NCI-H774 (cell line): ENCODE results near the gene ARID3C.
A peak's percentile ranks its signal among the peaks of the same experiment; 100 is the strongest.

Experiments used
- DNase-seq: peaks from one replicate; lab custom pipeline; 2025; lab: John Stamatoyannopoulos, UW

ARID3C gene

DNA sequence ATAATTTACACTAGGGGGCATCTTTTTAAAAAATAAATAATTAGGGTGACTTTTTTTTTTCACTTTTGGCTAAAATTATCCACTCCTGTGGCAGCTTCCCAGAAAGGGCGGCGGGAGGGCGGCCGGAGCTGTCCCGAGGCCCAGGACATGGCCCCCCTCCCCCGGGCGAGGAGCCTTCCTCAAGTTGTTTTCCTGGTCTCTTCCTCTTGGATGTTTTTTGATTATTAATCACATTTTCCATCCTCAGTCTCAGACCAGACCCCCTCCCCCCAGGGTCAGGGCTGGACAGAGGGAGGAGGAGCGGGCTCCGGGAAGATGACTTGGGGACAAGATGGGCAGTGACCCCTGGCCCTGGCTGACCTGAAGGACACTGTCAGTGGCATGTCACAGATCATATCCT is 34.7 kb downstream of the ARID3C start:
- DNase-seq: no peak

DNA sequence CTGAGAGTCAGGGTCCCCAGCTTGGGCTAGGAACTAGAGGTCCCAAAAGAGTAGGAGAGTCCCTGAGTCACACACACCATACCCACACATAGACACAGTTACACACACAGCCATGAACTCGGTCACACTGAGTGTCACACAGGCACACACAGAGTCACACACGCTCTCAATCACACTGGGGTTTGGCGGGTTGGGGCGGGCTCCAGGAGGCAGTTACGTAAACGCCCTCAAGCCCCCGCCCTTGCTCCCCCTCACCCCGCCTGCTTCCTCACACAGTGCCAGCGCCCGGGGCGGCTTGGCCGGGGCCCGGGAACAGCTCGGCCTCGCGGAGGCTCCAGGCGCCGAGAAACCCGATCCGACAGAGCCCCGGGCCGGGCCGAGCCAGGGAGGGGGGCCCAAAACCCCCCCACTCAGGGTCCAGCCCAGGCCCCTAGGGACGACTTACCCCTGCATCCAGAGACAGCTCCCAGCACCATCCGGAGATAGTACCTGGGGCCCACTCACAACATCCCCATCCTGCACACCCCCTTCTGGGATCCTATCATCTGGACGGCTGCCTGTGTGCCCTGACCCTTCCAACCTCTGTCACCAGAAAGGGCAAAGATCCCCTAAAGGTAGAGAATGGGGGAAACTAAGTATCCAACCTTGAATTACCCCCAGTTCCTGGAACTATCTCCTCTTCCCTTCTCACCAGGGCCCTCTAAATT is 35.8 kb downstream of the ARID3C start:
- DNase-seq: no peak

DNA sequence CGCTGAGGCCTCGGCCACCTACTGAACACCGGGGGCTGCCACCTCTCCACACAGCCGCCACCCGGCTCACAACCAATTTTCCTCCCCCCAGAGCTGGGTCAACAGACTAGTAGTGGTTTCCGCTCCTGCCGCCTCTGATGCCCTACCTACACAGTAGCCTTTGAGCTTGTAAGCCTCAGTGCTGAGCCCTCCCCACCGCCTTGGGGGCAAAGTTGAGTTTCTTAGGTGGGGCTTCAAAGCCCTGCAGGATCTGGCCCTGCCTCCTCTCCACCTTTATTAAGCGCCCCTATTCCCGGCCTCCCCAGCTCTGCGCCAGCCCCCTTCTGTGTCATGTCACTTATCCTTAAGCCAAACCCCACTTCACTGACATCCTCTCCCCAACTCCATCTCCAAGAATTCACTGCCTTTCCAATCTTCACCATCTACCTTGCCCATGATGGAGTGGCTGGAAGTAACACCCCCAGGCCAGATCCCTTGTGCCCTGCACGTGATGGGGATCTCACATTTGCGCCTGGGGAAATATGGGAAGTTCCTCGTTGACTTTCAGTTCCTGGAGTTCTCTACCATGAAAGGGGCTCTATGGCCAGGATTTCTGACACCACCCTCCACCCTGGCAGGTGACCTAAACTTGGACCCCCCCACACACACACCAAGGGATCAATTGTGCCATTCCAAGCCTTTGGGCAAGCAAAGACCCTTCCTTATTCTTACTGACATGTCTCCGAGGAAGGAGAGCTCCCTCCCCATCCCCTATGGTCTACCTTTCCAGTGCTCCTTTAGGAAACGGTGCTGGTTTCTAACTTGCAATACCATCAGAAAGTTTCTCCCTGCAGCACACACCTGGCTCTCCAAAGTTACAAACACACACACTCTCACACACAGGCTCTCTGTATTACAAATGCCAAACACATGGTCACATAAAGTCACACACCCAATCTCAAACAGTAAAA is 36.7 kb downstream of the ARID3C start:
- DNase-seq: no peak

DNA sequence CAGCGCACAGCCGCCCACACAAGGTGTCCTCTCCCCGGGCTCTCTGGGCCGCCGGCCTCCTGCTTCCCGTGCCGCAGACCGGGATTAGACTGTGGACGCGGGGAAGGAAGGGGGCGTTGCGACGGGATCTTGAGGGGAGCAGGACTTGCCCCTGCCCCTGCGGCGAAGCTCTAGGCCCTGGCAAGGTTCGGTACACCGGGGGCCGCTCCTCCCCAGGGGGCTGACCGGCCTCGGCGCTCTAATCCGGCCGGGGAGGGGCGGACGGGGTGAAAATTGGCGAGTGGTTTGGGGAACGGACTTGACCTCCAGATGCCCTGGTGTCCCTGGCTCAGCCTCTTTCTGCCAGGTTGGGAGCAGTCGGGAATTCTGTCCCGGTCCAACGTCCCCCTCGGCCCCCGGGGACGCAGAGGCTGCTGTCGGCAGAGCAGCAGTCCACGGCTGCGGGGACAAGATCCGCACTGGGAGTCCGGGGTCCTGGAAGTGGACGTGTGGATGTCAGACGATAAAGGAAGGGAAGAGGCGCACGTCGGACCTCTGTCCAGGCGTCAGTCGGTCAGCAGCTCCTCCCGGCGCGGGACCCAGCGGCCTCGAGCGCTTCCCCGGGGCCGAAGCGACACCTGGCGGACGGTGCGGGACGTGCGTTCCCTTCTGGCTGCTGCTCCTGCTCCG is 37.5 kb downstream of the ARID3C start:
- peak; percentile 45 for DNase-seq

DNA sequence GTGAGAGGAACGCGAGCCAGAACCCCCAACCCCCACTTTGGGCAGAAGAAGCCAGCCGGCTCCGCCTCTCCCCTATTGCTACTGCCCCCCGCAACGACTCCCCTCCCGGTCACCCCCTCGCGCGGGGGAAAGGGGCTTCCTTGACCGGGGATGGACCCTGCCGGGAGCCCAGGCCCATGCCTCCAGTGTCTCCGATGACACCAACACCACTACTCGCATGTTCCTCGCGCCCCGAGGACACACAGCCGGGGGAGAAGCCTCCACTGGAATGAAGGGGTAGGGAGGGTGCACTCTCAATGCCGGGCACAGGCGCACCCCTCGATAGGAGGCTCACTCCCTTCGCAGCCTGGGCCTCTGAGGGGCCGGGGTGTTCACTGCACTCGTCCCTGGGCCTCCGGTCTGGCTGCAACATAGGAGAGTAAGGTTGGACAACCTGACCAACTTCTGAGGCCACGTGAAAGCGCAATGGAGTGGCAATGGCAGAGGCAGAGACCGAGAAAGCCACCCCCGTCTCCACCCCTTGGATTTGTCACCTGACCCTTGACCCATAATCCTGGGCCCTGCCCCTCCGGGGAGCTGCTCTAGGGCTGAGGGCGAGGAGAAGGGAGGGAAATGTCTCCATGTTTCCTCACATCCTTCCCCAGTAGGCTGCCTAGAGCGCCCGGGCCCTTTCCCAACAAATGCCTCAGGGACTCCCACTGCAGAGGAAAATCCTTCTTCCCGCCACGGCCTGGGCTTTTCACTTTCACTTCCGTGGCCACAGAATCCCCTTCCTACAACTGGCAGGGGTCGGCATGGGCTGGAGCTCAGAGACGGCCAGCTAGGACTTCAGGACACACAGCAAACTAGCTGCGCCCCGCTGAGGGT is 38.3 kb downstream of the ARID3C start:
- DNase-seq: no peak

DNA sequence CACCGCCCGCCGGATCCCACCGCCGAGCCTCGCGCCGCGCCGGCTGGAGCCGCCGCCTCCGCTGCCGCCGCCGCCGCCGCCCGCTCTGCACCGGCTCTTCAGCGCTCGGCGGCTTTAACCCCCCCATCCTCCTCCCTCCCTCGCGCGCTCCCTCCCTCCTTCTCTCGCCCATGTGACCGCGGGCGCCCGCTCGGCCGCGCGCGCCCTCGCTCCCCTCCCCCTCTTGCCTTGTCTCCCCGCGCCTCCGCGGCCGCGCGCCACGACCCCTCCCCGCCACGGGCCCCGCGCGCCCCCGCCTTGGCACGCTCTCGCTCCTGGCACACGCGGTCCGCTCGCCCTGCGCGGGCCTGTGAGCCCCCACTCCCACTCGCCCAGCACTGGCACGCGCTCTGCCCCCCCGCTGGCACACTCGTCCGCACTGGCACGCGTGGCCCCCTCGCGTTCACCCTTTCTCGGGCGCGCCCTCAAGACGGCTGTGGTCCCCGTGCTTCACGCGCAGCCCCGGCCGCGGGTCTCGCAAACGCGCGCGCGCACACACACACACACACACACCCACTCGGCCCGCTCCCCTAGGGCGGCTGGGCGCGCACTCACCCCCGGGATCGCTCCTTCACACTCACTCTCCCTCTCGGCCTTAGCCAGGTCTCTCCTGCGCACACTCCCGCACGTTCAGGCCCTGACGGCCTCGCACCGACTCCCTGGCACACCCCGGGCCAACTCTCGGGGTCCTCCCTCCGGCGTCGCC is 39.1 kb downstream of the ARID3C start, which contains the start of gene CNTFR:
Gene CNTFR, minus strand, starts transcription at position 89 of the 745 bp plus-strand sequence. CDS start 20,743 bp downstream, outside the sequence.
- no peak for DNase-seq

DNA sequence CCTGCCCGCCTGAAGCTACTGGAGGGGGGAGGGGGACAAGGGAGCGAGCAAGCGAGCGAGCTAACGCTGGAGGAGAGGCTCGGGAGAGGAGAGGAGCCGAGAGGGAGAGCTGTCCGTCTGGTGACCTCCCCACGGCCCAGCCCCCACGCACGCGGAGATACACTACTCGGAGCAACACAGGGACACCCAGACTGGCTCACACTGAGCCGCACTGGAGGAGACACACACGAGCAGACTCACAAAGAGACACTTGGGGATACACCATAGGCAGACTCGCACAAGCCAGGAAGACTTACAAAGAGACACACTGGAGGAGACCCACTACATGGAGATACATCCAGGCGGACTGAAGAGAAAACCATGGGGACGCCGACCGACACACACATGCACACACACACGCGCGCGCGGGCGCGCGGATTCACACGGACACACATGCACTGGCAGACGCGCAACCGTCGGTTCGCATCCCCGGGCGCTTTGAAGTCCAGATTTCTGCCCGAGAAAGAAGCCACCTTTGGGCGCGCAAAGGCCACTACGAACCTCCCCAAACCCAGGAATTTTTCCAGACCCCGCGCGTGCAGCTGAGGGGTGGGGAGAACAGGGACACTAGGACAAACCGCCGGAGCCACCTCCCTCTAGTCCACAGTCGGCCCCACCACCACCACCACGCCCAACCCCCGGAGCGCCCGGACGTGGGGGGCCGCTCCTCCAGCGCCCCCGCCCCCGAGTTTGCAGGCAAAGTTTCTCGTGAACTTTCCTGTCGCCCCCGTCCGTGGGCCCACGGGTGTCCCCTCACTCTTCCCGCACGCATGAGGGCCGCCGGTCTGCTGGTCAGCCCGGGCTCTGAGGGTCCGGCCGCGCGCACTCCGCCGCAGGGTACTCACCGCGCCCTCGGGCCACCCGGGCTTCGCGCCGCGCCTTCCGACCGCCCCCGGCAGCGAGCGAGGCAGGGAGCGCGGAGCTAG is 39.9 kb downstream of the ARID3C start:
- no peak for DNase-seq

DNA sequence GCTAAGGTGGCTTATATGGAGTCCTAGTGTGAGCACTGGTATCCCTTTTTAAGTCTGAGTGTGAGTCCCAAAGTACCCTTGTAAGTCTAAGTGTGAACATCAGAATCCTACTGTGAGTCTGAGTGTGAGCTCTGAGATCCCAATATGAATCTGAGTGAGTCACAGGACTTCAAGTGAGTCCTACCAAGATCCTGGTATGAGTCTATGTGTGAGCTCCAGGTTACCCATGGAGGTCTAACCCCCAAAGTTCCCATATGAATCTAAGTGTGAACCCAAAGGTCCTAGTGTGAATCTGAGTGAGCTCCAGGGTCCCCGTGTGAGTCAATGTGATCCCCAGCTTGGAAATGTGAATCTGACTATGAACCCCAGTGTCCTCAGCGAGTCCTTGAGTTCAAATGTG is 41.6 kb downstream of the ARID3C start:
- DNase-seq: no peak

DNA sequence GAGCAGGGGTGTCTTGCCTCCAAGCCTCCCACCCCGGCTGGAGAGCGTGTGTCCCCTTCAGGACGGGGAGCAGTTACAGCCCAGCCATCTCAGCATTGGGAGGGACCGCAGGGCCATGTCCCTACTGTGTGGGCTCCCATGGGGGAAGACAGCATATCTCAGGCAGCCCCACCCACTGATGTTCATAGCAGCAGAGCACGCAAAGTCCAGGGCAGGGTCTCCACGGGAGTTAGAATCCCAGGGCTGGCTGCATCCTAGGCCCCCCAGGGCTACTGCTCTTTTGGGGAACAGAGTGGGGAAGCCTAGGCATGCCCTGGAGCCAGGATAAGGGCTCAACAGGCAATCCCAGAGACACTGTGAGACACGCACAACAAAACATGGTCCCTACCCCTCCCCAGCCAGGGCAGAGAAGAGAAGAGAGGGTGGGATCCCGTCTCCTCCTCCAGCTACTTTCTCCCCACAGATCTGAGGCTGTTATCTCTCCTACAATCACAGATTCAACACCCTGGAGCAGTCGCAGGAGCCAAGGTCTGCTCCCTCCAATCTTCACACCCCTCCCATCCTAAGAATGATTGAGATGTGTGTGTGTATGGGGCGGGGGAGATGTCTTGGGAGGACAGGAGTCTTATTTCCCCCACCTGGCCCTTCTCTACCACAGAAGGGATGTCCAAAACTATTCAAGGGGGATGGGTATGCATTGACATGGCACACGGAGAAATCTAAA is 42.8 kb downstream of the ARID3C start:
- no peak for DNase-seq

DNA sequence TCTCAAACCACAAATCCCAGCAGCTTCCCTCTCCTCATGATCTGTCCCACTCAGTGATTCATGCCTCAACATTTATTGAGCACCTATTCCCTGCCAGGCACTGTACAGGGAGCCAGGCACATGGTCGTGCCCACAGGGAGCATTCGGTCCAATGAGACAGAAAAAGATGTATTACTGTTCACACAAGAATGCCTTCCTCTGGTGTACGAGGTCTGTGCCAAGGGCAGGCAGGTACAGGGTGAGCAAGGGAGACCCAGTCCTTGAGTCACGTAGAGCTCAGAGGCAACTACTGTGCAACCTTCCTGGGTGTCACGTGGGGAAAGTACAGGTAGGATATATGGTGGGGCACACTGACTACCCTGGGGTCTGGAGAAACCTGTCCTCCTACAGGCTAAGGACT is 43.9 kb downstream of the ARID3C start:
- DNase-seq: no peak

DNA sequence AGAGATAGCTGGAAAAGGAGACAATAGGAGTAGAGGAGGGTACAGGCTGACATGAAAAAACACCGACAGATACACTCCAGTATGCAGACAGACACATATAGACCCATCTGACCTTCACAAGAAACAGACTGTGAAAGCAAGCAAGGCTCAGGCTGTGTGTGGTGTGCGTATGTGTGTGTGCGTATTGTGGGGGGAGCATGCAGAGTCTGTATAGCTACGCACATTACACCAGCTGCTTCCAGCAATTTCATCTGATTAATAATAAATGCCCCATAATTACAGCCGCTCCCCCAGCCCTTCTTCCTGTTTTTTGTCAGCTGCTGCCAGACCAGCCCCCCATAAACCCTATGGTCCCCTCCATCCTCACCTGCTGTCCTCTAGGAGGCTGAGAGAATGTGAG is 46.1 kb downstream of the ARID3C start:
- DNase-seq: no peak

DNA sequence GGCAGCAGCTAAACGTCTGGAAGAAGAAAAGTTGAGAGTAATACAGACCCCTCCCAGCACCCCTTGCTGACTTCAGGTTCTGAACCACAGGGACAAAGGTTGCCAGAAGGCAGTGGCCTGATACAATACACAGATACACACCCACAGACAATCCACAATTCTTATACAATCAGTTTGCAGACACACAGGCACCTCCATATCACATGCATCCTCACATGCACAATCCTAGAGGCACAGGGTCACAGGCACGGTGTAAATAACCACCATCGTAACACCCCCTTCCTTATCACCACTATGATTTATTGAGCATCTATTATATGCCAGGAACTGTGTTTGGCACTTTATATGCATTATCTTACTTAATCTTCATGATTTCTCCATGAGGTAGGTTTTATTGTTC is 47.5 kb downstream of the ARID3C start:
- no peak for DNase-seq

DNA sequence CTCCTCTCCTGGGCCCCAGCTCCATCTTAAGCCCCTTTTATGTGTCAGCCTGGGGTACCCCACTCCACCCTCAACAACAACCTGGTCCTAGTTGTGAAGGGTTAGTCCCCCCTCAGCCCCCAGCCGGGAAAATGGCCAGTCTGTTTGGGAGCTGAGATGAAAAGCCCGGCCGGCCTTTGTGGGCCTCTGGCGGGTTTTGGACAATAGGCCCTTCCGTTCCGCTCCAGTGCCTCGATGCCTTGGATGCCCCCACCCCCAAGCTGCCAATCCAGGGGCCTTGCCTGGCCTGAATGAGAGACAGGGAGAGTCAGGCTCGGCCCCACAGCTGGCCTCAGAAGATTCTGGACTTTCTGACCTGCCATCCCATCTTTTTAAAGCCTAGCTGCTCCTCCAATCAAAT is 48.5 kb downstream of the ARID3C start:
- no peak for DNase-seq

DNA sequence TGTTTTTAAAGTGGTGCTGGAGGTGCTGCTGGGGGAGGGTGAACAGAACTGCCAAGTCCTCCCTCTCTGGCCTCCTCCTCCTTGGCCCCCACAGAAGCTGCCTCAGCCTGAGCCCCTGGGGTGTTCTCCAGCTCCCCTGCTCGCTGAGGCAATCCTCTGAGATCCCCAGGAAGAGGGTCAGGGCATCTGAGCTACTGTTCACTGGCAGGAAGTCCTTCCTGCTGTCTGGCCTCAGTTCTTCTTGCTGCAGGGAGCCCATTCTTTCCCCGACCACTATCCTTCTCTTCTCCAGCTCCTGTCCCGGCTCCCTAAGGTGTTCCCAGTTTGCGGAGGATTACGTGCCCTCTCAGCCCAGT is 49.1 kb downstream of the ARID3C start:
- no peak for DNase-seq

DNA sequence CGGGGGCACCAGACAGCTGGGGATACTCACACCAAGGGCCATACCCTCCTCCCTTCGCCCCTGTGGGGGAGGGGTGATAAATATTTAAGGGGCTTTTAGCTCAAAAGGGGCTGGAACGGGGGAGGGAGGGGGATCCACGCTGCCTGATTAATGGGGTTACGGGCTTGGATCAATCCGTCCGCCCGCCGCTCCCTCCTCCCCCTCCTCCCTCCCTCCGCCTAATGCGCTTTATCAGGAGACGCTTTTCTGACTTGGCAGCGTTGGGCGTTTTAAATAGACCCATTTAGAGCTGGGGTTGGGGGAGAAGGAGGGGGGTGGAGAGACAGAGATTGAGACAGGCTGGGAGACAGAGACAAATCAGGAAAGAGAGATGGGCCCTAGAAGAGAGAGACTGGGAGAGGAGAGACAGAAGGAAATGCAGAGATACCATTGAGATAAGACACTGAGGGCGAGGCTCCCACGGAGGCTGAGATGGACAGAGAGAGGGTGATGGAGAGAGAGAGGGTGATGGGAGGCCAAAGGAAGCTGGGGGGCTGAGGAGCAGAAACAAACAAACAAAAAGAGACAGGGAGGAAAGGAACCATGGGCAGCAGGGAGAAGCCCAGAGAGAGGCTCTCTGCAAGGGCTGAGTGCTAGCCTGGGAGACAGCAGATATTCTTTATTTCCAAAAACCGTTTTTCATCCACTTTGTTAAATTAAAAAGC is 49.6 kb downstream of the ARID3C start:
- no peak for DNase-seq

DNA sequence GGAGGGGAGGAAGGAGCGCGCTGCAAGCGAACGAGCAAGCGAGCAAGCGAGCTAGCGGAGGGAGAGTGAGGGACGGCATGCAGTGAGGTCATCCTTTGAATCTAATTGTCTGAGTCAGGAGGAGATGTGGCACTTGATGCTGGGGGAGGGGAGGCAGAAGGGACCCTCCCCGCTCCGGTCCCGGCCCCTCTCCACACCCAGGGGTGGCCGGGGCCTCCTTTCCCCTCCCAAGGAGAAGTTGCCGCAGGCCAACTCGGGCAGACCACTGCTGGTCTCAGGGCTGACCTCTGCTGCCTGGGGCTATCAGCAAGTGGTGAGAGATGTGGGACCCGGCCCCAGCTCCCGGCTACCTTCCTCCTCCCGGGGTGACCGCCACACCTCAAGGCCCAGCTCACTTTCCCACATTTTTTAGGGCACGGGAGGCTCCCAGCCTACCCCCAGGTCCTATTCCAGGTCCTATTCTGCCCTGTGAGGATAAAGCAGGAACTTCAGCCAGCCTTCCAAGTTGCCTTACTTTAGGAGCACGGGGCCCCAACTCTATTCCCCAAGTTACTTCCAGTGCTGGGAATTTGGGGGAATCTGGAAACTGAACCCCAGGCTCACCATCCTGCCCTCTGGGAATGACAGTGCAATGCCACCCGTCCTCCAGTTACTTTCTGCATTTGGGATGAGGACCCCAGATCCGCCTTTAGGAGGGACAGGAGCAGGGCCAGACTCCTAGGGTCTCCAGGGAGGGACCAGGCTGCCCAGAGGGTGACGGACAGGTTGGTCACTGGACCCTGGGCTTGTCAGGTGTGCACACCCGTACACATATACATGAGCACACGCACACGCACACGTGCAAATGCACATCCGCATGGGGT is 50.4 kb downstream of the ARID3C start:
- no peak for DNase-seq

DNA sequence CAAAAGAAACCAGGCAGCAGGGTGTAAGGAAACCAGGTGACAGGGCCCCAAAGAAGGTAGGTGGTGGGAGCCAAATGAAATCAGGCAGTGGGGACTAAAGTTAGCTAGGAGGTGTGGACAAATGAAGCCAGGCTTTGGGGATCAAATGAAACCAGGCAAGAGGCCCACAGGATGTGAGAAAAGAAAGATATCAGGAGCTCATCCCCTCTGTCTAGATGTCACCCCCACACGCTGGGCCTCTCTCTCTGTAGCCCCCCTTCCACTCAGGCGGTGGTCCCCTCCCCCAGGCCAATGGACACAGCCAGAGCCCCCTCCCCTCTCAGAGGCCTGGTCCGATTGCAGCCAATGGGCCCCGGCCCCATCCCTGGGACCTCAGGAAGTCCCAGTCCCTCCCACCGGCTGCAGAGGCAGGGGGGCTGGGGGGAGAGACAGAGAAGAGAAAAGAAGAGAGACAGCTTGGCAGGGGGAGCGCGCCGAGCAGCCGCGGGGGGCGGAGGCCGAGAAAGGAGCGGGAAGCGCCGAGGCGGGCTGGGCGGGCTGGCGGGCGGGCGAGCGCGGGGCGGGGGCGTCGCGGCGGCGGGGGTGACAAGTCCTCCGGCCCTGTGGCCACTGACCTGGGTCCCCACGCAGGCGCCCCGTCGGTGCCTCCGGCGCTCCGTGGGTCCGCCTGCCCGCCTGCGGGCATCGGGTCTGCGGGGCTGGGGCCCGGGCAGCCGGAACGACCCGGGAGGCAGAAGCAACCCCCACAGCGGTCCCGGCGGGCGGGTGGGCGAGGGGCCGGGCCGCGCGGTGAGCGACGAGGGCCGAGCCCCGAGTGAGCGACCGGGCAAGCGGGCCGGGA is 51.2 kb downstream of the ARID3C start:
- DNase-seq: no peak
